ENCODE data around the gene MDFIC.

Gene MDFIC

DNA sequence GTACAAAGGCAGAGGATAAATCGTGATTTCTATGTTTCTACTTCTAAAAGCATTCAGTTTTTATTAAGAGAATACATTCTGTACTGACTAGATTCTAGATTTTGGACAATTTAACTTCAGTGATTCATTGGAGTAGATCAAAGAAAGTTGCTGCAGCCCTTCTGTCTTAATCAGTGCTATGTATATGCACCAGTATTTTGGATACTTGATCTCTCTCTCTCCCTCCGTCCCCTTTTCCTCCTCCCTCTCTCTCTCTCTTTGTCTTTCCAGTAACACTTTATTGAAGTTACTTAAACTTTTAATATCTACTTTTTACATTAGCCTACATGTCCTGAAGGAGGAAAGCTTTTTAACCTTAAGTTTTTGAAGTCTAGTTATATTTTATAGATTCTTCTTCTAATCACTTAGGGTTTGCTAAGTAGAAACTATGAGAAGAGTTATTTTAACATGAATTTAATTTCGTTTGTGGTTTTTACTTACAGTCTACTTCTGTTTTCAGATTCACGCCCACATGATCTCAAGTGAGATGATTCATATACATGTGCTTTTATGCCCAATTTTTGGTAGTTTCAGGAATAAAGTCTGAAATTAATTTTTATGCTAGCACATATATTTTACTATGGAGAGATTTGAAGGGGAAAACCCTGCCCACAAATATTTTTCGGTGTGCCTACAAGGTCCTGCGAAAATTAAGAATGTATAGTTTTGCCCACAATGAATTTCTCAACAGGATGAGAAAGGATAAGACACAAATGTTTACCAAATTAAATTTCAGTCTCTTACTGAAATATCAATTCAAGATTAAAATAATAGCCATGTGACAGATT lies 9.1 kb downstream of the MDFIC start:
- CTCF ChIA-PET = interaction anchor here (1.6 kb wide), 1 partner anchor 66 kb away, joined by 3 read pairs; no protein-coding TSS in a partner anchor
- no peak overlapping the region for H3K4me3 ChIP-seq (ENCODE audit: low read depth, low read length)
- DNase-seq (ENCODE audit: low read depth, low spot score) = no peak
- TF ChIP-seq, protein P1, sequence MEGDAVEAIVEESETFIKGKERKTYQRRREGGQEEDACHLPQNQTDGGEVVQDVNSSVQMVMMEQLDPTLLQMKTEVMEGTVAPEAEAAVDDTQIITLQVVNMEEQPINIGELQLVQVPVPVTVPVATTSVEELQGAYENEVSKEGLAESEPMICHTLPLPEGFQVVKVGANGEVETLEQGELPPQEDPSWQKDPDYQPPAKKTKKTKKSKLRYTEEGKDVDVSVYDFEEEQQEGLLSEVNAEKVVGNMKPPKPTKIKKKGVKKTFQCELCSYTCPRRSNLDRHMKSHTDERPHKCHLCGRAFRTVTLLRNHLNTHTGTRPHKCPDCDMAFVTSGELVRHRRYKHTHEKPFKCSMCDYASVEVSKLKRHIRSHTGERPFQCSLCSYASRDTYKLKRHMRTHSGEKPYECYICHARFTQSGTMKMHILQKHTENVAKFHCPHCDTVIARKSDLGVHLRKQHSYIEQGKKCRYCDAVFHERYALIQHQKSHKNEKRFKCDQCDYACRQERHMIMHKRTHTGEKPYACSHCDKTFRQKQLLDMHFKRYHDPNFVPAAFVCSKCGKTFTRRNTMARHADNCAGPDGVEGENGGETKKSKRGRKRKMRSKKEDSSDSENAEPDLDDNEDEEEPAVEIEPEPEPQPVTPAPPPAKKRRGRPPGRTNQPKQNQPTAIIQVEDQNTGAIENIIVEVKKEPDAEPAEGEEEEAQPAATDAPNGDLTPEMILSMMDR (IDR thresholded peaks at IDR 0.05; ENCODE audit: insufficient read depth, low read length, missing control alignments) = no peak
- POLR2A ChIA-PET = no interaction called here

- CTCF ChIA-PET = interaction anchor here (1.6 kb wide), 1 partner anchor 66 kb away, joined by 3 read pairs; no protein-coding TSS in a partner anchor
- POLR2A ChIA-PET = no interaction called here
These were observed 9.7 kb downstream of the MDFIC start for GRCh38 chr7:114931656-114932011.

DNA sequence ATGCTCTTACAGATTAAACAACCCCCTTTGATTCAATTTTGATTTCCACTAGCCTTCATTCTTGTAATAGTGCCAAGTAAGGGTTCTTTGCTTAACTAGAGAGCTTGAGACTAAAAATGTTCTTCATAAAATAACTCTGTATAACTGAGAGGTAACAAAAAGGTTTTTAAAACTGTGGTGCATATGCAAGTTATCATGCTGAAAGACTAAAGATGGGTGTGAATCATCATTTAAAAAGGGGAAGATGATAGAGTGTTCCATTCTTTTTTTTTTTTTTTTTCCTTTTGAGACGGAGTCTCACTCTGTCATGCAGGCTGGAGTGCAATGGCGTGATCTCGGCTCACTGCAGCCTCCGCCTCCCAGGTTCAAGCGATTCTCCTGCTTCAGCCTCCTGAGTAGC lies 11.1 kb downstream of the MDFIC start:
- TF ChIP-seq, protein P1 (IDR thresholded peaks at IDR 0.05; ENCODE audit: insufficient read depth, low read length, missing control alignments) = no peak
- ChIA-PET CTCF (no interaction called here), POLR2A (interaction anchor here (0.7 kb wide), 1 partner anchor 443 kb away, joined by 3 read pairs; no protein-coding TSS in a partner anchor)
- no peak overlapping the region for H3K4me3 ChIP-seq (ENCODE audit: low read depth, low read length)
- DNase-seq (ENCODE audit: low read depth, low spot score) = no peak

More at GRCh38 chr7:114931656-114932011, 9.7 kb downstream of the MDFIC start:
- no peak overlapping the region for H3K4me3 ChIP-seq (ENCODE audit: low read depth, low read length)
- TF ChIP-seq, protein P1 (IDR thresholded peaks at IDR 0.05; ENCODE audit: insufficient read depth, low read length, missing control alignments) = no peak
- DNase-seq (ENCODE audit: low read depth, low spot score) = no peak

- TF ChIP-seq, protein P1 (IDR thresholded peaks at IDR 0.05; ENCODE audit: insufficient read depth, low read length, missing control alignments) = no peak
- no peak for DNase-seq (ENCODE audit: low read depth, low spot score)
- CTCF ChIA-PET = no interaction called here
- POLR2A ChIA-PET = no interaction called here
- no peak overlapping the region for H3K4me3 ChIP-seq (ENCODE audit: low read depth, low read length)
These were observed 11.8 kb downstream of the MDFIC start for GRCh38 chr7:114933658-114934057.

GRCh38 chr7:114934086-114934485 lies 12.2 kb downstream of the MDFIC start:
- DNase-seq (ENCODE audit: low read depth, low spot score) = no peak
- H3K4me3 ChIP-seq (ENCODE audit: low read depth, low read length) = no peak overlapping the region
- CTCF ChIA-PET = no interaction called here
- TF ChIP-seq, protein P1 (IDR thresholded peaks at IDR 0.05; ENCODE audit: insufficient read depth, low read length, missing control alignments) = no peak
- POLR2A ChIA-PET = no interaction called here

DNA sequence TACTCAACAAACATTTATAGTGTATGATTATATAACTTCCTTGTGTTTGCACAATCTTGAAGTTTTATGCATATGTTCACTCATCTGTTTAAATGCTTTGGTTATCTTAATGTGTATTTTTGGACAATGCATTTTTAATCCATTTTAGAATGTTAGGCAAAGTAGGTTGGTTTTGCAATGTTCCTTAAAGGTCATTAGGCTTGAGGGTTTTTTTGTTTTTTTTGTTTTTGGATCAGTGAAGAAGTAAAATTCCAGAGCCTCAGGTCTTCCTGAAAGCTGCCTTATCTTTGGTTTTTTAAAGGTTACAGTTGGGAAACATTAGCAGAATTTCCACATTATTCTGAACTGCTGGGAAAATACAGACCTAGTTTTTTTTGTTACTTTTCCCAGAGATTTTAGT lies 12.8 kb downstream of the MDFIC start:
- TF ChIP-seq, protein P1 (IDR thresholded peaks at IDR 0.05; ENCODE audit: insufficient read depth, low read length, missing control alignments) = no peak
- no peak overlapping the region for H3K4me3 ChIP-seq (ENCODE audit: low read depth, low read length)
- CTCF ChIA-PET = no interaction called here
- no peak for DNase-seq (ENCODE audit: low read depth, low spot score)
- POLR2A ChIA-PET = no interaction called here
